HG03378 (cell line): ENCODE results near the gene ARSJ.
"Not testable (repeated sequence)": the region's sequence is repeated elsewhere in the genome, so short reads cannot be mapped to it uniquely, and the experiment has no call there.

Experiments
- ATAC-seq: cut with Tn5 transposase; IDR thresholded peaks from one replicate; pipeline ENCODE4 v1.9.1; 2021; ENCODE audit warnings: mild to moderate bottlenecking, moderate library complexity; ENCODE audit not compliant: unreplicated experiment

Gene ARSJ

DNA sequence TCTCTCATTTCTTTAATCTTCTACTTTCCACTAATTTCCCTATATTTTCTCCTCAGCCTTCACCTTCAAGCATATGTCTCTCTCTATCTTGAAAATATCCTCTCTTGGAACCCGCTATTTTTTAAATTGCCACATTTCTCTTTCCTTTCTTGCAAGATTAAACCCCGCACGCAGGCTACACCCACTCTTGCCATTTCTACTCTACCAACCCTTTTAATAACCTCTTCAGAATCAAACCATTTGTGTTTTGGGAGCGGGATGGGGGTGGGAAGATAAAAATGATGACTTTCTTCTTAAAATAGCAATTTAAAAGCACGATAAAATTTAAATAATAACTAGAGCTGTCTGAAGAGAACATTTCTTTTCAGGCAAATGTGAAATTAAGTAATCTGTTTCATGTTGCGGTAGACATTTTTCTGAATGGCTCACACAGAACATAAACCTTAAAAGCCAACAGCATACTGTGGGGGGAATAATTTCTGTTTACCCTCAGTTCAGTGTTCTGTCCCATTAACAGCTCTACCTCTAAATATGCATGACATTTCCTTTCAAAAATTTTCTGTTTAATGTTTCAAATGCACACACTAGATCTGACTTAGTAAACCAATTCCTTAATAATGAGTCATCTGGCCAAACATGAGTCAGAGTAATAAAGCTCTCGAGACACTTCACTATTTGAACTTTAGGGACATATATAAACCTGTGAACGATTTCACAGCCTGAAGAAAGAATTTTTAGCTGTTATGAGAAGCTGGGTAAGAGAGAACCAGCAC is 20.5 kb downstream of the ARSJ start:
- ATAC-seq, result peak; percentile 63

GRCh38 chr4:113957956-113958355 is 21.5 kb downstream of the ARSJ start:
- no peak for ATAC-seq

DNA sequence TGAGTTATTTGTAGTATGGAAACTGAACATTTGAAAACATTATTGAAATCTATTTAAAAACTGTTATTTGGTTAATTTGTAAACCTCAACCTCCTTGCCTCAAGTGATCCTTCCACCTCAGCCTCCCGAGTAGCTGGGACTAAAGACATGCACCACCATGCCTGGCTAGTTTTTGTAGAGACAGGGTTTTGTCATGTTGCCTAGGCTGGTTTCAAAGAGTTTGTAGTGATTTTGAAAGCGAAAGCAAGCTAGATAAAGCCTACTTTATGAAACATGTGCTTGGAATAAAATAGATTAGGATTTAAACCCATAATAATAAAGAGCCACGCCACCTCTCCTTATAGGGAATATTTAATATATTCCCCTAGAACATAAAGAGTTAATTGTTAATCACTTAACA is 23.5 kb downstream of the ARSJ start:
- ATAC-seq, result peak; percentile 54

DNA sequence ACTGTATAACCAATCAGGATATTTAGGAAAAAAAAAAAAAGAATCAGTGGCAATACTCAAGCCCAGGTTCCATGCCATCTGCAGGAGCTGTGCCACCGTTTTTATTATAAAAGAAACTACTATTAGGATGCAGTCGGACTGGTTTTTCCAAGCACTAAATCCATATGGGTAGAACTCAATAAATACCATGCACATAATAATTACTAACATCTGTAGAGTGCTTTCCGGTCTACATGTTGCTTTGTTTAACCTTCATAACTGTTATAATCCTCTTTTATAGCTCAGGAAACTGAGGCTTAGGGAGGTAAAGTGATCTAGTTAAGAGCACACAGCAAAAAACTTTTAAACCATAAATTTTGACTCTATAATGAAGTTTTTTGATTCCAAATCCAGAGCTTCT is 24.0 kb downstream of the ARSJ start:
- ATAC-seq, result no peak

DNA sequence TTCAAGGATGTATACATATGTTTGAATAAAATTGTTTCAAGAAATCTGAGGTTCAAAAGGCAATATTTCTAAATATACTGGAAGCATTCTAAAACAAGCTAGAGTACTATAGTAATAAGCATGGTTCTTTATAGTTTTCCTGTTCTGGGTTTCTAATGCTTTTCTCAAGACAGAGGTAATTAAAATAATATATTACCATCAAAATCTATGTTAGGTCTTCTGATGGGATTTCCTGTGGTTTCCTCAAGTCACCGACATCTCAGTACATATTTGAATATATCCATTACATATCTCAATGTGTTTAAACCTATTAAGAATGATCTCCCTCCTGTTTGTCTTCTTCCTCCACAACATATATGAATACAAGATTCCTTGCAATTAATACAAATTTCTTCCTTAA is 25.6 kb downstream of the ARSJ start:
- ATAC-seq, result no peak

GRCh38 chr4:113952452-113953029 is 26.9 kb downstream of the ARSJ start:
- ATAC-seq, result peak; percentile 92

GRCh38 chr4:113951263-113951662 is 28.2 kb downstream of the ARSJ start:
- no peak for ATAC-seq

- ATAC-seq, result no peak
Measured at GRCh38 chr4:113950207-113950606, 29.2 kb downstream of the ARSJ start.

DNA sequence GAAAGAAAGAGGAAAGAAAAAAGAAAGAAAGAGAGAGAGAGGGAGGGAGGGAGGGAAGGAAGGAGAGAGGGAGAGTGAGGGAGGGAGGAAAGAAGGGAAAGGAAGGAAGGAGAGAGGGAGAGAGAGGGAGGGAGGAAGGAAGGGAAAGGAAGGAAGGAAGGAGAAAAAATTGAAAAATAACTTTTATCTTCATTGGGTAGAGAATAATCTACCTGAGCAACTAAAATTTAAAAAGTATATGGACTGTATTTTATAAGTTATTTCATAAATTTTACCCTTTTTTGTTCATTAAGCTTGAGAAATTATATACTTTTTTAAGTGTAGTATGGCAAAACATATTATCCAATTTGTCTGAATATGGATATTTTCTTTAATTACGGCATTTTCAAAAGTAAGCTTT is 32.0 kb downstream of the ARSJ start:
- ATAC-seq, result no peak

GRCh38 chr4:113945906-113946305 is 33.5 kb downstream of the ARSJ start:
- ATAC-seq, result no peak

DNA sequence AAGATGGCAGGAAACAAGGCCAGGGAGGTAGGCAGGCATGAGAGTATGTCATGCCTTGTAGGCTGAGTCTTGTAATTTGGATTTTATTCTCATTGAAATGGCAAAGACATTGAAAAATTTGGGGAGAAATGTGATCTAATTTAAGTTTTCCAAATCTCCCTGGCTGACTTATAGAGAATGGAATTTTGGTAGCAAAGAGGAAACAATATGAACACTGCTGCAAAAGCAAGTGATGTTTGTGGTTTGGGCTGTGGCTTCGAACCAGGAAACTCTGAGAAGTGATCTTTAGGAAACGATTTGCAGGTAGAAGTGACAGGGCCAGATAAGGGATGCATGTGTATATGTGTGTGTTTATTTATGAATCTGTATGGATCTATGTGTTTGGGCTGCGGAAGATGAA is 35.6 kb downstream of the ARSJ start:
- no peak for ATAC-seq

DNA sequence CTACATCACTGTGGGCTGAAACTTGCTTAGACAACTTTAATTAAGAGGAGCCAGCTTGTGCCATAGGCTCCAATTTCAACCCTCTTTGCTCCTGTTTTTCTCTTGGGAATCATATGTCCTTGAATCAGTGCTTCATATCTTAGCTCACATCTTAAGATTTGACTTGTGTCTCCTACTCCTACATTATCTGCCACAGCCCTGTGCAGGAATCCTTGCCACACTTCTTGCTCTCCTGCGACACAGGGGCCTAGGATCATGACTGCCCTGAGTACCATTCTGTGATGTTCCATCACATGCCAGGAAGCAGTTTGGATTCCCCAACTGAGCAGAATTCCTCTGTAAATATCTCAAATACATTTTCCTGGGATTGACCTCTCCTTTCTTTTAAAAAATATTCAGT is 36.4 kb downstream of the ARSJ start:
- no peak for ATAC-seq

- ATAC-seq, result no peak
Measured at GRCh38 chr4:113941836-113942235, 37.6 kb downstream of the ARSJ start.

DNA sequence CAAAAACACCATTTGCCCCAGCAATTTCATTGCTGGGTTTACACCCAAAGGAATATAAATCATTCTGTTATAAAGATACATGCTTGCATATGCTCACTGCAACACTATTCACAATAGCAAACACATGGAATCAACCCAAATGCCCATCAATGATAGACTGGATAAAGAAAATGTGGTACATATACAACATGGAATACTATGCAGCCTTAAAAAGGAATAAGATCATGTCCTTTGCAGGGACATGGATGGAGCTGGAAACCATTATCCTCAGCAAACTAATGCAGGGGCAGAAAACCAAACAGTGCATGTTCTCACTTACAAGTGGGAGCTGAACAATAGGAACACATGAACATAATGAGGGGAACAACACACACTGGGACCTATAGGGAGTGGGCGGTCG is 39.3 kb downstream of the ARSJ start:
- ATAC-seq, result not testable (repeated sequence)

GRCh38 chr4:113935190-113935589 is 44.3 kb downstream of the ARSJ start:
- no peak for ATAC-seq

DNA sequence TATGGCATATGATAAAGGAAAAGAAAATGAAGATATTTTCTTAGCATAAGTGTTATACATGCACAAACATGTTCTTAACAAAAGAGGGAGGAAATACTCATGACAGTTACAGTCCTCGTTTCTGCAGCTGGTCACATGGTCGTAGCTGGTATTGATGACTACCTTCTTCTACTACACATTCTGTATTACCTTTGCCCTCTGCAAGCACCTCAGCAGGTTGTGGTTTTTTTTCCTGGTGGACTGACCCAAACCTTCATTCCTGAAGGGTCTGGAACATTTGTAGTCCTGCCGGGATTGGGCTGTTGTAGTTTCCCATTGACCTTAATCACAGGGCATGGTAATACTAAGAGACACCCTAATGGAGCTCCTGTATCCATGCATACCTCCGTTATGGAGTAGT is 54.7 kb downstream of the ARSJ start:
- ATAC-seq, result not testable (repeated sequence)

GRCh38 chr4:113921089-113921794 is 58.2 kb downstream of the ARSJ start:
- peak; percentile 57 for ATAC-seq

DNA sequence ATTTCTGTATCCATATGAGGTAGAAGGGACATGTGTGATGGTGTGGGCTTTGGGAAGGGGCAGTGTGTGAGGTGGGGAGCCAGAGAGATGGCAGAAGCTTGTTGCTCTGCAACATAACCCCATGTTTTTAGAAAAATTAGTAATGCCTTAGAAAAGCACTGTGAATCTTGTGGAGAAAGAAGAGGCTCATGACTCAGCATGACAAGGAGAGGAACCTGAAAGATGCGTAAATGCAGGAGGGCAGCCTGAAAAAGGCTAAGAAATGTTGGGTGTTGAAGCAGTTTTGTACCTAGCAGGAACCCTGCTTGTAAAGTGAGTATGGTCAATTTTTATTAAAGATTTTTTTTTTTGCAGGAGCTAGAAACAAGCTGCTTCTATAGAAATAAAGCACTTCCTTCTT is 59.8 kb downstream of the ARSJ start:
- no peak for ATAC-seq

GRCh38 chr4:113919145-113919544 is 60.3 kb downstream of the ARSJ start:
- no peak for ATAC-seq

- no peak for ATAC-seq
Measured at GRCh38 chr4:113908829-113909228, 70.6 kb downstream of the ARSJ start.

- no peak for ATAC-seq
Measured at GRCh38 chr4:113907559-113907958, 71.9 kb downstream of the ARSJ start.

- no peak for ATAC-seq
Measured at GRCh38 chr4:113905301-113905700, 74.1 kb downstream of the ARSJ start.
